LoVo (cell line): ENCODE results near the gene MYL5.

Experiments
- DNase-seq: peaks from one replicate; pipeline ENCODE4 v3.0.0-alpha.2; 2016; ENCODE audit warnings: low spot score

MYL5 gene

DNA sequence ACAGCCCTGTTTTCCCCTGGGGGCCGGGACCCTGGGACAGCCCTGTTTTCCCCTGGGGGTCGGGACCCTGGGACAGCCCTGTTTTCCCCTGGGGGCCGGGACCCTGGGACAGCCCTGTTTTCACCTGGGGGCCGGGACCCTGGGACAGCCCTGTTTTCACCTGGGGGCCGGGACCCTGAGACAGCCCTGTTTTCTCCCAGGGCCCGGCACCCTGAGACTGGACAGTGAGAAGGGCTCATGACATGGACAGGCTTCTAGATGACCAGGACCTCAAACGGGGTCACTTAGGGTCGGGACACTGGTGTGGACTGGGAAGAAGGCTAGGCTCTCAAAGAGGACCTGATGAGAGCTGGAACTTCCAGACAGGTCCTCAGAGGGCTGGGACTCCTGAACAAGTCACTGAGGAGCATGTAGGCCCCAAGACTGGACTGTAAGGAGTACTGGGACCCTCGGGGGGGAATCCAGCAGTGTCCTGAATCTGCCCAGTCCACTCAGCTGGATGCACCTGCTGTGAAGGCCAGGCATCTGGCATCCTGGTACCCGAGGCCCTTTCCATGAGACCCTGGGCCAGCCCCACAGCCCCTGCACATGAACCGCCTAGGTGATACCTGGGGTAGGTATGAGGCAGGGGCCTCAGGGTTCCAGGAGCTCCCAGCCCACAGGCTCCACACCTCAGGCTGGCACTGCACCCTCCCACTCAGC is 33.7 kb downstream of the MYL5 start:
- no peak for DNase-seq

DNA sequence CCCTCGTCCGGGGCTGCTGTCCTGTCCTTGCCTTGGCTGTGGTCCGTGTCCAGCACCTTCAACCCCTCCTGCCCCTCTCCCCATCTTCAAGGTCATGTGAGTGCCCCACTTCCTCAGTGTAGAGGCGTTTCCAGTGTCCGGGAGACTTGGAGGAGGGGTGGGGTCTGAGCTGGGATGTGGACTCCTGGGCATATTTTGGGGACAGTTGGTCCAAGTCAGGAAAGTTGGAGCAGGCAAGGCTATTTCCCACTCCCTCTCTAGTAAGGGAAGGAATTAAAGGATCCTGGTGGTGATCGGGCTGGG is 34.2 kb downstream of the MYL5 start:
- no peak for DNase-seq

DNA sequence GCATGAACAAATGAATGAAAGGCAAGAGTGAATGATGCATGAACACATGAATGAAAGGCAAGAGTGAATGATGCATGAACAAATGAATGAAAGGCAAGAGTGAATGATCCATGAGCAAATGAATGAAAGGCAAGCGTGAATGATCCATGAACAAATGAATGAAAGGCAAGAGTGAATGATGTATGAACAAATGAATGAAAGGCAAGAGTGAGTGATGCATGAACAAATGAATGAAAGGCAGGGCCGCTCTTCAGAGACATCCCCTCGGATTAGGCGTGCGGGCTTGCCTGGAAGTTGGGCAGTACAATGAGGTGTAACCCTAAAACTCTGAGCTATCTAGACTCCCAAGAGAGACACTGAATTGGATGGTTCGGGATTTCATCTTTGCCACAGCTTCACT is 35.0 kb downstream of the MYL5 start:
- DNase-seq, result no peak

DNA sequence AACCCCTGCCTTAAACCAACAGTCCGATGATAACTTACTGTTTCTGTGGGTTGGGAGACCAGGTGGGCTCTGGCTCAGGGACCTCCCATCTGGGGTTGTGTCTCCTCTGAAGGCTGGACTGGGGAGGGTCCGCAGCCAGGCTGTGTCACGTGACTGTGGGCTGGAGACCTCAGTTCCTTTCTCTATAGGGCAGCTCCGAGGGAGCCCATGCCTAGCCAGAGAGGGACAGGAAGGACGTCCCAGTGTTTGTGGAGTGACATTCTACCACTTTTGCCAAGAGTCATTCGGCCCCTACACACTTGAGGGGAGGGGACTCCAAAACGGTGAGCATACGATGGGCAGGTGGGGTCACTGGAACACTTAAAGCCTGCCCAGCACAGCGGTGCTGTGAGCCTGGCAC is 35.8 kb downstream of the MYL5 start:
- DNase-seq, result no peak

DNA sequence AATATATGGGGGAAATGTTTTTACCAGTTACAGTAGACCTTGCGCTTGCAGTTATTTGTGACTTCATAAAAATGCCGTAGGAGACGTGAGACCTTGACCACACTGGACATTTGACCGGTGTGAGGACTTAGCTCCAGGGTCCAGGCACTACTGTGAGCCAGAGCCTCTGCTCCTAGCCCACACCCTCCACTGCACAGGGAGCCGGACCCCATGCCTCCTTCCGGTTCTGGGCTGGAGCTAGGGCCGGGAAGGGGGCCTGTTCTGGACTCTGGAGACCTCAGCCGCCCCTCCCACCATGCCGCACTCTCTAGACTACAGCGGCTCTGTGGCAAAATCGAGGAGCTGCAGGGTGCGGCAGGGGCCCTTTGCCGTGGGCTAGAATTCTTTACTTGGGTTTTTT is 36.6 kb downstream of the MYL5 start:
- no peak for DNase-seq

DNA sequence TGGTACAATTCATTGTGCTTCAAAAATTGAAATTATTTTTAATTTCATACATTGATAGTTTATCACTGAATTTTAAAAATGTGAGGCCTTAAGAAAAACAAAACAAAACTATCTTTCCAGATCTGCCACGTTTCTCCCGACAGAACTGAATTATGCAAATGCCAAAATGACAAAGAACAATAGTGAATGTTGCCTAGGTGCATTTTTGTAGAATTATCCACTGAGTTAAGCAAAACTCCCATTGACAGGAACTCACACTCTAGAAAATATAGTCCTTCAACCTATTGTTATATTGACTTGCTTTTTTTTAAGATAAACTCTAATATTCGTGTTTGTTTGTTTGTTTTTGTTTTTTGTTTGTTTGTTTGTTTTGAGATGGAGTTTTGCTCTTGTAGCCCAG is 37.8 kb downstream of the MYL5 start:
- DNase-seq, result no peak

DNA sequence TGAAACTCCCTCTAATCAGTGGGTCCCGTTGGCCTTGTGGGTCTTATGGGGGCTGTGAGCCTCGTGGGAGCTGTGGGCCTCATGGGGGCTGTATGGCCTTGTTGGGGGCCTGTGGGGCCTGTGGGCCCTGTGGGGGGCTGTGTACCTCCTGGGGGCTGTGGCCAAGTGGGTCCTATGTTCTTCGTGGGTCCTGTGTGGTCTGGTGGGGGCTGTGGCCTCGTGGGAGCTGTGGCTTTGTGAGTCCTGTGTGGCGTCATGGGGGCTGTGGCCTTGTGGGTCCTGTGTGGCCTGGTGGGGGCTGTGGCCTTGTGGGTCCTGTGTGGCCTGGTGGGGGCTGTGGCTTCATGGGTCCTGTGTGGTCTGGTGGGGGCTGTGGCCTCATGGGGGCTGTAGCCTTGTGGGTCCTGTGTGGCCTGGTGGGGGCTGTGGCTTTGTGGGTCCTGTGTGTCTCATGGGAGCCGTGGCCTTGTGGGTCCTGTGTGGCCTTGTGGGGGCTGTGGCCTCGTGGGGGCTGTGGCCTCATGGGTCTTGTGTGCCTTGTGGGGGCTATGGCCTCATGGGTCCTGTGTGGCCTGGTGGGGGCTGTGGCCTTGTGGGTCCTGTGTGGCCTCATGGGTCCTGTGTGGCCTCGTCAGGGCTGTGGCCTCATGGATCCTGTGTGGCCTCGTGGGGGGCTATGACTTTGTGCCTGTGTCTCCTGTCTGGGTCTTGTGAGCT is 38.7 kb downstream of the MYL5 start:
- no peak for DNase-seq

DNA sequence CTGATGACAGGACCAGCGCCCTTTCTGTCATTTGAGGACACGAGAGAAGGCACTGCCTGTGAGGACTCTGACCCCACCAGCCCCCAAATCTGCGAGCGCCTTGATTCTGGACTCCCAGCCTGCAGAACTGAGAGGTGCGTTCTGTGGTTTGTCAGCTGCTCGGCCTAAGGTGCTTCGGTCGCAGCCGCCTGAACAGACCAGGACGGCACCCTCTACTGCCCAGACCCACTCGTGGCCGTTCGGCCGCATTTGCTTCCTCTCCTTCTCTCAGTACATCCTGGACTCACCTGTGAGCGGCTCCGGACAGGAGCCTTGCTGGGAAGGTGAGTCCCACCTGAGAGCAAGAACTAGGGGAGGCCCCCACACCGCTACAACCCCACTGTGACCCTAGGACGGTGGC is 39.7 kb downstream of the MYL5 start:
- no peak for DNase-seq

DNA sequence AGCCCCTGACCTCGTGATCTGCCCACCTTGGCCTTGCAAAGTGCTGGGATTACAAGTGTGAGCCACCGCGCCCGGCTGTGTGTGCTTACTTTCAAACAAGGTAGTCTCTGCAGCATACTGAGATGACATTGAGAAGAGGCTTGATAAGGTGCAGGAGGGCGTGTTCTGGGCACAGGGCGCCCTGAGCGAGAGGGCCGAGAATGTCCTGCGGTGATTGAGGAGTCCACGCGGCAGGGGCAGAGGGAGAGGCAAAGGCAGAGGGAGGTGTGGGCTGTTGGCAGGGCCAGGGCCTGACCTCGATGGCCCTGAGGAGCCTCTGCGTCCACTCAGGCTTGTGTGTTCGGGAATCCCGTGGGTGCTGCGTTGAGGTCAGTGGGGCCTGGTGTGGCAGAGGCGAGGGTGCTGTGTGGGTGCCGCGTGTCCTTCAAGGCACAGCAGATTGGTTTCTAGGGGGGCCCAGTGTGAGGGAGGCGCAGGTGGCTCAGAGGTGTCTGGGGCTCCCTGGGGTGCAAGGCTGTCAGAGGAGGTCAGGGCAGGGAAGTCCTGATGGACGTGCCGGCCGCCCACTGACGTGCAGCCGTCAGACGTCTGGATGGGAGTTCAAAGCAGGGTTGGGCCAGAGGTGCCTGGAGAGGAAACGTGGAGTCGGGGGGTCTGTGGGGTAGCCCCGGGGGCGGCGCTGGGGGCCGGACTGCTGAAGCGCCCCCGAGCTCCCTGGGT is 43.4 kb downstream of the MYL5 start:
- DNase-seq, result no peak

DNA sequence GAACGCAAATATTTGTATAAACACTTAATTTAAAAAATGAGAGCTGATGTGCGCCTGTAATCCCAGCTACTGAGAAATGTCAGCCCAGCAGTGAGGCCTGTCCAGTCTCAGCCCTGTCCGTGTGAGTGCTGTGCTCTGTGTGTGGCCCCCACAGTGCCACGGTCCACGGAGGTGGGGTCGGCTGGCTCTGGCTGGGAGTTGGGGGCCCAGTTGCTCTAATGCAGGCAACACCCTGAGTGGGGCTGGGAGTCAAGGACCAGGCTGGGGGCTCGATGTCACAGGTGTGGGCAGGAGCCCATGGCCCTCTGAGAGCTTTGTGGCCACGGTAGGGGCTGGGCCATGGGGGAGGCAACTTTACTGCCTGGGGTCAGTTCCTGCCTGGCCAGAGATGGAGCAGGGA is 44.1 kb downstream of the MYL5 start:
- no peak for DNase-seq

DNA sequence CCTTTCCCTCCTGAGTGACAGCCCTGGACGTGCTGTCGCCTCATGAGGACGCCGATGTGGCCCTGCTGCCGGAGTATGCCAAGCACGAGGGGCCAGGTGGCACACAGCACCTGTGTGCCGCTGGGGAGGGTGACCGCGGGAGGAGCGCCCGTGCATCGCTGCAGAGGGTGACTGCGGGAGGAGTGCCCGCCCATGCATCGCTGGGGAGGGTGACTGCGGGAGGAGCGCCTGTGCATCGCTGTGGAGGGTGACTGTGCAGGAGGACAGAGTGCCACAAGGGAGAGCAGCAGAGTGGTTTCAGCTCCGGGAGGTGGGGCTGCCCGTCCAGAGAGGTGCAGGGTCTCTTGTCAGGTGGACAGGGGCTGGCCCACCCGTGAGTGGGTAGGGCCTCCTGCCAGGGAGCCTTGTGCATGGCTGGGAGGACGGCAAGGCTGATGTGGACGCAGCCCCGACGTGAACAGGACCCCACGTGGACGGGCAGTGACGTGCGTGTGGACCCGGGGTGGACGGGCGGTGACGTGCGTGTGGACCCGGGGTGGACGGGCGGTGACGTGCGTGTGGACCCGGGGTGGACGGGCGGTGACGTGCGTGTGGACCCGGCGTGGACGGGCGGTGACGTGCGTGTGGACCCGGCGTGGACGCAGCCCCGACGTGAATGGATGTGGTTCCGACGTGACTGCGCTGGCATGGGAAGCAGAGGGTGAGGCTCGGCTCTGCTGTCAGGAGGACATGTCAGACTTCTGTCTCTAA is 45.9 kb downstream of the MYL5 start:
- DNase-seq, result no peak

DNA sequence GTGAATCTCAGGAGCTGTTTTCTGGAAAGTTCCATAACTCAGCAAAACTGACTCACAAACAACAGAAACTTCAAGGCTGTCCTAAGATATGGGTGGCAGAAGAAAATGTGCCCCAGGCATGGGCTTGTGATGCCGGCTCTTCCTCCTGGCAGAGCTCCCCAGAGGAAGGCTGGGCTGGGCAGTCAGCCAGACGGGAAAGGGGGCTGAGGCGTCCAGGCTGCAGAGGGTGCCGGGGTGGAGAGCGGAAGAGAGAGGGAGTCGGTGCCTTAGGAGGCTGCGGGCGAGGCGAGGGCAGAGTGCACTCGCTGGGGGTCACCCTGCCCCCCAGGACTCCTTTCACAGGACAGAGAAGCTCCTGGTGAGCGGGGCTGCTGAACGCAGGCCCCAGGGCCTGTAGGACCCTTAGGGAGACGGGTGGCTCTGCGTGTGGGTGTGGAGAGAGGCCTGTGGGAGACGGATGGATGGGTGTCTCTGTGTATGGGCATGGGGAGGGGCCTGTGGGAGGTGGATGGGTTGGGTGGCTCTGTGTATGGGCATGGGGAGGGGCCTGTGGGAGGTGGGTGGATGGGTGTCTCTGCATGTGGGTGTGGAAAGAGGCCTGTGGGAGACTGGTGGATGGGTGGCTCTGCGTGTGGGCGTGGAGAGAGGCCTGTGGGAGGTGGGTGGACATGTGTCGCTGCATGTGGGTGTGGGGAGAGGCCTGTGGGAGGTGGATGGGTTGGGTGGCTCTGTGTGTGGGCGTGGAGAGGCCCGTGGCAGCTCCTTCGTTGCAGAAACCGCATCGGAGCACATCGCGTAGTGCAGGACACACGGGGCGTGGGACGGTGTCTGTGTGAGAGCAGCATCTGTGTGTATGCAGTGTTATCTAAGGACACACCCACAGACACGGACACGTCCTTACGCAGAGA is 47.2 kb downstream of the MYL5 start:
- no peak for DNase-seq

DNA sequence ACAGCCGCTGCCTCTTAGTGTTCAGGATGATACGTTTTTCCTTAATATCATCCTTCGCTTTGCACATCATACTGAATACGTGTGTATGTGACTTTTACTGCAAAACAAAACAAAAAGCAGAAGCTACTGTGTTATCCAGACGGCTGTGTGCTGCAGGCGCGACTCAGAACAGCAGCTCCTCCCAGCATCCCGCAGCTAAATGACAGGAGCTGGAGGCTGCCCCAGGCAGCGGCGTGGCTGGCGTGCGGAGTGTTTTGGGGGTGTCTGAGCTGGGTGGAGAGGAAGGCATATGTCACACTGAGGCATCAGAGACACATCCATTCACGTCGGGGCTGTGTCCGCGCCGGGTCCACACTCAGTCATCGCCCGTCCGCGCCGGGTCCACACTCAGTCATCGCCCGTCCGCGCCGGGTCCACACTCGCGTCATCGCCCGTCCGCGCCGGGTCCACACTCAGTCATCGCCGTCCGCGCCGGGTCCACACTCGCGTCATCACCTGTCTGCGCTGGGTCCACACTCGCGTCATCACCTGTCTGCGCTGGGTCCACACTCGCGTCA is 47.9 kb downstream of the MYL5 start:
- no peak for DNase-seq

DNA sequence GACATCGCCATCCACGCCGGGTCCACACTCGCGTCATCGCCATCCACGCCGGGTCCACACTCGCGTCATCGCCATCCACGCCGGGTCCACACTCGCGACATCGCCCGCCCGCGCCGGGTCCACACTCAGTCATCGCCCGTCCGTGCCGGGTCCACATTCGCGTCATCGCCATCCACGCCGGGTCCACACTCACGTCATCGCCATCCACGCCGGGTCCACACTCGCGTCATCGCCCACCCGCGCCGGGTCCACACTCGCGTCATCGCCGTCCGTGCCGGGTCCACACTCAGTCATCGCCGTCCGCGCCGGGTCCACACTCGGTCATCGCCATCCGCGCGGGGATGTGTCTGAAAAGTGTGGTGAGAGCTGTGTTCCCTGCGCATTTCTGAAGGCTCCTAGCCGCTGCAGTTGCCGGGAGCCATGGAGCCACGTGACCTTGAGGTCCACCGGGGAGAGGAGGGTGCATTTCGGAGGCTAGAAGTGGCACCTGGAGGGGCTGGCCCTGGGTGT is 48.6 kb downstream of the MYL5 start:
- DNase-seq, result no peak

DNA sequence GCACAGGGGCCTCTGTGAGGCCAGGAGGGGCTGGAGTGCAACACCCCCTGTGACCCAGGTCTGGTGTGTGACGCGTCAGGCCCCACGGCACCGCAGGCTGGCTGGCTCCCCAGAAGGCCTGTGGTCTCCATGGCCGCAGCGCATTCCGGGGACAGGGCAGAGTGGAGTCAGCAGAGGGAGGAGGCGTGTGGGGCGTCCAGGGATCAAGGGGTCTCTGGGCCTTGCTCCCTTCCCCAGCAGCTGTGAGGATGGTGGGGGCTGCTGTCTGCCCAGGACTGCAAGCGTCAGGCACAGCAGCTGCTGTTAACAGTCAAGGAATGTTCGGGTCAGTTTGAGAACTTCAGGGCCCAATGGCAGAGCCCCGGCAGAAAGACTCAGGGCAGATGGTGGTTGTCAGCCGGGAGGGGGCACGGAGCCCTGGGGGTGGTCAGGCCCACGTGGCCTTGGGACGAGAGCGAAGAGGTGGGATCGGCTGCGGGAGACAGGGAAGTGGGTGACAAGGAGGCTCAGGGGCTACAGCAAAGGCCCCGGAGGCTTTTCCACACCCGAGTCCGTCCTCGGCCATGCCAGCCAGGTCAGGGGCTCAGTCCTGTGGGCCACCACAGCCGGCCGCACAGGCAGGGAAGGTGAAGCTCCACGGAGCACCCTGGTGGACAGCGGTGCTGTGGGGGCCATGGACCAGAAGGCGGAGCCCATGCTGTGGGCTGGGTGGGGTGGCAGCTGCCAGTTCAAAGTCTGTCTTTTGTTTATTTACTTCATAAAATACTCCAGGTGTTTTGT is 49.6 kb downstream of the MYL5 start:
- DNase-seq, result no peak

DNA sequence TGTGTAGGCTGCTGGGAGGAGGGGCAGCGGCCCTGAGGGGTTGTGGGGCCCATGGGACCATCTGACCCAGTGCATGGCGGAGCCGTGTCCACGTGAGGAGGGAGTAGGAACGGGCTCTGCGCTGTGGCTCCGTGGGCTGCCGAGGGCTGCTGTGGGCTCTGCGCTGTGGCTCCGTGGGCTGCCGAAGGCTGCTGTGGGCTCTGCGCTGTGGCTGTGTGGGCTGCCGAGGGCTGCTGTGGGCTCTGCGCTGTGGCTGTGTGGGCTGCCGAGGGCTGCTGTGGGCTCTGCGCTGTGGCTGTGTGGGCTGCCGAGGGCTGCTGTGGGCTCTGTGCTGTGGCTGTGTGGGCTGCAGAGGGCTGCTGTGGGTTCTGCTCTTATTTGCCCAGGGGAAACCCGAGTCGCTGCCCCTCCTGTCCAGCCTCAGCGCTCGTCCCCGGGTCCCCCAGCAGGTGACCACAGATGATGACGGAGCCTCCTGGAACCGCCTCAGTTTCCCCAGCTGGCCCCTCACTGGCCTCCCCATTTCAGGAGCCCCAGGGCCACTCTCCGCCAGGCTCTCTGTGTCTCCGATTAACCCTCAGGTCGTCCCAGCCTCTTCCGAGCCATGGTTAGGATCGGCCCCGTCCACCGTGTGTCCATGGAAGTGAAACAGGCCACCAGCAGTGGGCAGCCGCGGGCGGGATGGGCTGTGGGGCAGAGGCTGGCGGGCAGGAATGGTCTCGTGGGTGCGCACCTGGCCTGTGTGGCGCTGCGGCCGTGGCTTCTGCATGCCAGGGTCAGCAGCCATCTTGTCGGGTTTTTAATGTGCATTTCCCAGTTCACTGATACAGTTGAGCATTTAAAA is 51.3 kb downstream of the MYL5 start:
- DNase-seq, result no peak

DNA sequence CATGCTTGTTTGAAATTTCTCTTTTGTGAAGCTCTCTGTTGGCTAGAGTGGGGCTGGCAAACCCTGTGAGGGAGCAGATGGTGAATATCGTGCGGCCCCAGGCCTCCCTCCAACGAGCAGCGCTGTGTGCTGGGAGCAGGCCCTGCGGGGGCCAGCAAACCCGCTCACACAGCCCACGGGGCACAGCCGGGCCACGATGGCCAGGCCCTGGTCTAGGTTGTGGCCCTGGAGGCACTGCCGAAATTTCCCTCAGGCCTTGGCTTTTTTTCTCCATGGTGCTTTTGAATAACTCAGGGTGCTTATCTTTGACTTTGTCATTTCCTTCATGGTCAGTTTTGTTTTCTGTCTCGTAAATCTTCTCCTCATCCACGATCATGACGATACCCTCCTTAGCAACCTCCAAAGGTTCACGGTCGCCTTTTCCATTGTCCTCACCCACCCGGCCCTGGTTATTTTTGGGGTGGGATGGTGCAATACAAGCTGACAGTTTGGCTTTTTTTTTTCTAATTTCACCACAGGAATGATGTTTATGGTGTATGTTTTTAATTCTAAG is 52.0 kb downstream of the MYL5 start:
- no peak for DNase-seq

DNA sequence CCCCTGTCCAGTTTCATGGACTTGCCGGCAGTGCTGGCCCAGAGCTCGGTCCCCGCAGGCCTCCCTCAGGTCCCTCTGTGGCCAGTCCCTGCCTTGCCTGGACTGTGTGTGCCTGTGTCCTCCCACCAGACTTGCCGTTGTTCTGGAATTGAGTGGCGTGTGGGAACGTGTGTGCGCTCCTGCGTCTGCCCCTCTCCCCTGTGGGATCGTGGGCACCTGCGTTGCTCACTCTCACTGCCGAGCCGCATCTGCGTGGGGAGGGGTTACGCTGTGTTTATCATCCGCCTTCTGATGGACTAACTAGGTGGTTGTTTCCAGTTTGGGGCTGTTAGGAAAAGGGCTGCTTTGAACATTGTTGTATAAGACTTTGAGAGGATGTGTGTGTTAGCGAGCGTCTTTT is 52.5 kb downstream of the MYL5 start:
- no peak for DNase-seq

DNA sequence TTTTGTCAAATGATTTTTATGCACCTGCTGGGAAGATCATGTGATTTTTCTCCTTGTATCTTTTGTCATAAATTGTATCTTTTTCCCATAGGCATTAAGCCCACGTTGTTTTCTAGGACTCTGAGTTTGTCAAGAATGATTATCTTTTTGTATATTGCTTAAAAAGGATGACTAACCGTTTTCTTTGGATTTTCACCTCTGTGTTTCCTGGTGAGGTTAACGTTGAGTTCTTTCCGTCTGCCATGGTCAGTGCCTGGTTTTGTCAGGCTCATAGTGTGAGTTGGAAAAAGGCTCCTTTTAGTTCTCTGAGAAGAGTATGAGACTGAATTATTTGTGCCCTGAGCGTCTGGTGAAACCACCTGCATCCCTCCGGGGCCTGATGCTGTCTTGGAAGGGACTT is 53.2 kb downstream of the MYL5 start:
- DNase-seq, result no peak
